GM18507 (cell line): Measurements from ENCODE around the gene AGBL1.

Source experiments
- DNase-seq: peaks from one replicate; pipeline ENCODE4 v3.0.0; 2011; ENCODE audit warnings: low read depth; ENCODE audit not compliant: insufficient read length; ENCODE audit errors: extremely low spot score
- FAIRE-seq: peaks from 2 replicates; lab custom pipeline; 2011; peaks lifted over from hg19 to GRCh38; lab: Jason Lieb, UNC

The AGBL1 gene

GRCh38 chr15:86810329-86810728 lies 730.7 kb downstream of the AGBL1 start:
- FAIRE-seq (no peak), DNase-seq (no peak)

DNA sequence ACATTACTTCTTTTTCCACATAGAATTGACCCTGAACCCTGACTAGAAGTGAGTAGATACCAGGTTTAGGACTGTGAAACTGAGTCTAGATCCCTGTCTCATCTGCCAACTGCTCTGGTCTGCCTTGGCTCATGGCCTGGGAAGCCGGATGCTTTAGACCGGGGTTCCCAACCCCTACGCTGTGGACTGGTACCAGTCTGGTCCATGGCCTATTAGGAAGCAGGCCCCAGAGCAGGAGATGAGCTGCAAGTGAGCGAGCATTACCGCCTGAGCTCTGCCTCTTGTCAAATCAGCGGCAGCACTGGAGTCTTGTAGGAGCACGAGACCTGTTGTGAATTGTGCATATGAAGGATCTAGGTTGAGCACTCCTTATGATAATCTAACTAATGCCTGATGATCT lies 734.2 kb downstream of the AGBL1 start:
- DNase-seq (no peak), FAIRE-seq (no peak)

GRCh38 chr15:86829245-86829644 lies 749.6 kb downstream of the AGBL1 start:
- no peak for DNase-seq
- FAIRE-seq: no peak

- no peak for DNase-seq
- FAIRE-seq: no peak
Measured at GRCh38 chr15:86830304-86830703, 750.6 kb downstream of the AGBL1 start.

GRCh38 chr15:86833595-86833994 lies 753.9 kb downstream of the AGBL1 start:
- DNase-seq: no peak
- no peak for FAIRE-seq

DNA sequence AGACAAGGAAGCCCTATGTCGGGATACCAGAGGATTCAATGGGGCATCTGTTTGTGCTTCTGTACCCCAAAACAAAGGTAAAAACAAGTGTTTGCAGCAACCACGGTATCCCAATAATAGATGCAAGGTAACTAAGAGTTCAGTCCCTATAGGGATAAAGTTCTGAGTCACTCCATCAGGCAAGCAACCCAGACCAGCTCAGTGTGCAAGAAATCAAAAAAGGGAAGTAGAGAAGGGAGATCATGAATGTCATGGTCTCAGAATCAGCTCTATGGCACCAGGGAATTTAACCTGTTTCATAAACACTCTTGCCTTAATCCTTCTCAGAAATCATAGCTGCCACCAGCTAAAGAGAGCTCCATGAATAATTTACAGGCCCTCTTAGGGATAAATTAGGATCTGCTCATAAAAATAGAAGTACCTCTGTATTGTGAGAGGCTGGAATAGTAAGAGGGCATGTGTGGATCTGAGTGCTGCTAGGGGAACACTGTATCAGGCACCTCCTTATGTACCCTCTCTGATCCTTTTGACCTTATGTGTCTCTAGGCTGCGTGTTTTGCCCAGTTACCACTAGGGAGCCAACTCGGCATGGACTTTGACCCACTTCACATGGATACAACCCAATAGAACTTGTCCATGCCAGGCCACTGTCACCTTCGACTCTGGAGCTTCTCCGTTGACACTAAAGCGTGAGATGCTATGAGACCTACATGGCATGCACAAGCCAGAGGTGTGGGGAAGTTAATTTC lies 754.6 kb downstream of the AGBL1 start:
- DNase-seq: no peak
- FAIRE-seq: no peak

DNA sequence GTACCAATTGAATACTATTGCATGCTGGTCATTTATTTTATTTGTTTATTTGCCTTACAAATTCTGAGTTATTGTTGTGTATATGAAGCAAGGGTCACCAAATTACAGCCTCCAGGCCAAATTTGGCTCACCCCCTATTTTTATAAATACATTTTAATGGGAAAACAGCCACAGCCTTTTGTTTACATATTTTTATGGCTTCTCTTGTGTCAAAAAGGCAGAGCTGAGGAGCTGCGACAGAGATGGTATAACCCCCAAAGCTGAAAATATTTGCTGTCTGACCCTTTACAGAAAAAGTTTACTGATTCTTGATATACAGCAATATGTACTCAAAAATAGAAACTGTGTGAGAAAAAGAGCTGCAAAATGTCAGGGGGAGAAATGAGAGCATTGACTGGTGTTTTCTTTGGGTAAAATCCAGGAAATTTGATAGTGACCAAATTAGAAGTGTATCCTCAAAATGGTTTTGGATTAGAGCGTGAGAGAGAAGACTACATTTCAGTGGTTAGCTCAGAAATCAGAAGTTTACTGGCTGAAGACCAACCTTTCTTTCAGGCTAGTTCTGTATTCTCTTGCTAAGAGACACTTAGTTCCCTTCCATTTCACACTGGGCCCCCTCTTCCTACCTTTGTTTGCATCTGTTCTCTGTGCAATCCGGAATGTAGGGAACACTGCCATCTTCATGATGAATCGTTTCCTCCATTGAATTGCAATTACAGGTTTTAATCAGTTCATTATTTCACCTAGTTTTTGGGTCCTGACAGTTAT lies 757.8 kb downstream of the AGBL1 start:
- no peak for DNase-seq
- no peak for FAIRE-seq

GRCh38 chr15:86839502-86839901 lies 759.8 kb downstream of the AGBL1 start:
- FAIRE-seq (no peak), DNase-seq (no peak)

DNA sequence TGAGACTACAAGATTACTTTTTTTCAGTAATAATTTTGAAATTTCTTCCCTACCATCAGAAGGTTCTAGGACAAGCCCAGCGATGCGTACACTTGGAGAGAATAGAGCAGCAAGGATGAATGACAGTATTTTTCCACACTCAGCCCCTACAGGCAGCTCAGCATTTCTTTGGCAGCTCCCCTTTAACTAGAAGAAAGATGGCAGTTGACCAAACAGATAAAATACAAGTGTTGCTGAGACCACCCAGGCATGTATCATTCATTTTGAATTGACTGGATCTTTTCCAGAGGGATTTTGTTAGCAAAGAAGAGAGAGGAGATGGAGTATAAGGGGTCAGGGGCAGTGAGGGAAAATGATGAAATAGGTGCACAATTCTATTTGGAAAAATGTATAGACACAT lies 761.3 kb downstream of the AGBL1 start:
- FAIRE-seq (no peak), DNase-seq (no peak)

DNA sequence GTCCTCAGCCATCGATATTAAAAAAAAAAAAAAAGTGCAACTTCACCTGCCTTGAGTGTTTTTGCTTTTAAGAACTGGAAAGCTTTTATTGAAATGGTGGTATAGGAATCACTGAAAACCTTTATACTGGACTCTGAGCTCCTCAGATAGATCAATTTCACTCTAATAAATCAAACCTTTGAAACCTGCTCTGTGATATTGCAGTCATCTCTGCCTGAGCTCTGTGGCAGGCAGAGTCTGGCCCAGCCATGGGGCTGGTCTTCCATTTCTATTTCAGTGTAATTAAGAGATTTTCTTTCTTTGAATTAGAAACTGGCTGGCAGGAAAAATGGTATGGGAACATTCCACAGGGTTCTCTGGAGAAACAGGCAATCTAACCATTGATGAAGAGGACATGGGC lies 762.5 kb downstream of the AGBL1 start:
- DNase-seq (no peak), FAIRE-seq (no peak)

DNA sequence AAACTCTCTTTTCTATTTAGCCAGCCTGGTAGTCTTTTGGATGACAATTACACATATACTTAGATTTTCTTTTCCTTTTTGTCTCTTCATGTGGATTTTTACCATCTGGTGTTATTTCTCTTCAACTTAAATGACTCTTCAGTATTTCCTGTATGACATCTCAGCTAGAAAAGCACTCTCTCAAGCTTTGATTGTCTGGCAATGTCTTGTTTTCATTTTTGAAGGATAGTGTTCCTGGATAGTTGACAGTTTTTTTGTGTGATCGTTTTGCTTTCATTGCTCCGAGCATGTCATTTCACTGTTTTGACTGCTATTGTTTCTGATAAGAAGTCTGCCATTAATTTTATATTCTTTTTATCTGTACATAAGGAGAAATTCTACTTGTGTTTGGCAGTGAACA lies 766.4 kb downstream of the AGBL1 start:
- DNase-seq (no peak), FAIRE-seq (no peak)

DNA sequence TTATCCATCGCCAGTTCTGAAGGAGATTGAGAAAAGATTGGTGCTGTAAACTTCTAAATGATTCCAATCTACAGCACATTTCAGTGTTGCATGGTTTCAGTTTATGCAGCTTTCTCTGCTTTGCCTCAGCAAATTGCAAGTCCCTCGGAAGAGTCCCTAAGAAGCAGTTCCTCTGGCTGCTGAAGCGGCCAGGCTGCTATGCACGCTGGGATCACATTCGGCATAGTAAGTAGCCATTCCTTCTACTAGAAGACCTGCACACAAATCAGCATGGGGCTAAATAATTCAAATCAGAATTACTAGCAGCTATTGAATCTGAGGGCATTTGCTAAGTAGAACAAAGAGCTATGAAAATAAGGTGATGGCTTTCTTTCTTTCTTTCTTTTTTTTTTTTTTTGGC lies 769.5 kb downstream of the AGBL1 start:
- FAIRE-seq (no peak), DNase-seq (no peak)

DNA sequence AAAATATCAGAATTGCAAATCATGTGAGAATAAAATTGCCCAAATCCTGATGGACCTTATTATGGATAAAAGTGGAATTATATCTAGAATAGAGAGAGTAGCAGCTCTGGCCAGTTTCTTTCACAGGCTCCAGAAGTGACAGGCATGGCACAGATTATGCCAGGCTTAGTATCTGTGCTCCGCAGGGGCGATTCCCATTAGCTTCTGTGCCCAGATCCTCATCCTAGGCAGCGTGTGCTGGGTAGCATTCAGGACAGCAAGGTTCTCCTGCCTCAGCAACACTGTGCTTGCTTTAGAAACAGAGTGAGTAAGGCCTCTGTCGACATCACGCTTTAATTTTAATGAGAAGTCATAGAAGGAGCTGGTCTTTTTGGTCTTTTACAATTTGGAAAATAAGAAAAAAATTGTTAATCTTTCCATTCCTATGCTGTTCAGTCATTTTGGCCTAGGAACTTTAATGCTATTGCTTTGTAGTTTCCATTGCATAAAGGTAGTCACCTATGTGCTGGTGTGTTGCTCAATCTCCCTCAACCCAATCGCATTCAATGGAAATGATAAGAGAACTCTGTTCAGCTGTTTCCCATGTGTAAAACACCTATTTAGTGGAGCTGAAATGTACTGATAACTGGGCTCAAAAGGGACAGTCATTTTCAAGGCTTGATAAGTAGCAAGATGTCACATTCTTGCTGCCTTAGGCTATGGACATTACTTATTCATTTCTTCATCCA lies 770.1 kb downstream of the AGBL1 start:
- DNase-seq: no peak
- no peak for FAIRE-seq

DNA sequence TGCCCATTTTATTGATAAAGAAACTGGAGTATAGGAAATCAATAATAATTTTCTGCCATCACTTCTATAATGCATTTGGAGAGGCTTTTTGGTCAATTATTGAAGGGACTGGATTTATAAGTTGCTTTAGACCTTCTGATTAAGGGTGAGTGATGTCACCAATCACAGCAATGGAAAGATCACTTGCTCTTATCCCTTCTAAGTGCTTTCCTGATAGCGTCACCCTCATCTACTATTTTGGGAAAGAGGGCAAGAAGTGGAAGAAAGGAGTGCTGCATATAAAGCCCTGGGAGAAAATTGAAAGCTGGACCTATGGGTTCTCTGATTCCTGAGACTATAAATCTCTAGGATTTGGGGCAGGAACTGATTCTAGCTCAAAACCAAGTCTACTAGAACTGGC lies 771.3 kb downstream of the AGBL1 start:
- FAIRE-seq (no peak), DNase-seq (no peak)

DNA sequence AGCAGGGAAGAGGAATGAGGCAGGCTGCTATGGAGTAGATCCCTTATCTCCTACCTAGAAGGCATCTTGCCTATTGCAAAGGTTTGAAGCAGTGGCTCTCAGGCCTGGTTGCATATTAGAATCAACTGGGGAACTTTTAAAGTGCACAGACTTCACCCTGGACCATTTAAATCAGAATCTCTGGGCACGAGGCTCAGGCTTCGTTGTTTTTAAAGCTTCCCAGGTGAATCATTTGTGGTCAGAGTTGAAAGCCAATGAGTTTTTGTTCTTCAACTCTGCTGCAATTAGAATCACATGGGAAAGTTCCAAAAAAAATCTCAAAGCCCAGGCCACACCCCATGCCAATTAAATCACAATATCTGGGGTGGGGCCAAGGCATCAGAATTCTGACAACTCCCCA lies 773.1 kb downstream of the AGBL1 start:
- DNase-seq: no peak
- no peak for FAIRE-seq

GRCh38 chr15:86854176-86854575 lies 774.5 kb downstream of the AGBL1 start:
- FAIRE-seq: no peak
- DNase-seq: no peak

- no peak for FAIRE-seq
- DNase-seq: no peak
Measured at GRCh38 chr15:86855307-86856291, 775.9 kb downstream of the AGBL1 start.

GRCh38 chr15:86857701-86858100 lies 778.0 kb downstream of the AGBL1 start:
- FAIRE-seq: no peak
- DNase-seq: no peak

DNA sequence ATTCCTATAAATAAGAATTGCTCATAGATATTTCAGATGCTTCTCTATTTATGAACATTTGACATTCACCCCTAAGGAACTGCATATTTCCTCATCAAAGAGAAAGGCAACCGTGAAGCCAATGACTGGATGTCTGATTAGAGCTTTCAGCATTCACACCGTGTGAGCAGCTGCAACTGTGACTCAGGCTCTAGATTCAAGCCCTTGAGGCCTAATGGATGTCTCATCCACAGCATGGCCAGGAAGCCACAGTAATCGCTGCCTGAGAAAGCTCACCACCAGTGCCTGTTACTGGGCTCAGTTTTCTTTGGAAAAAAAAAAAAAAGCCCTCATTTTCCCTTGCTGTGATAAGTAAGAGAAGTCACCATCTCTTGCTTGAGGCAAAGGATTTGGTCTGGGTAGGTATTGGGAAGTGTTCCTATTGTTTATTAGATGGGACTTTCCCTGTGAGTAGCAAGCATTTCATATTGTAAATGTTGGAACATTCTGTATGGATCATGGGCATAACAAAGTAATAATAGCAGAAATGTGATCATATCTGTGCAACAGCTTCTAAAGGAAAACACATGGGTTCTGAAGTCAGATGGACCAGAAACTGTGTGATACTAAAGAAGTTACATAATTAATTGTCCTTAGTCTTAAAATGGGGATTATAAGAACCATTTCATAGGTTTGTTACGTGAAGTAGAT lies 783.7 kb downstream of the AGBL1 start:
- DNase-seq (no peak), FAIRE-seq (no peak)
